ENCODE results near the gene VPS13A.
"Not testable (repeated sequence)": the region's sequence is repeated elsewhere in the genome, so short reads cannot be mapped to it uniquely, and the experiment has no call there.

VPS13A gene

GRCh38 chr9:77440057-77440456 lies 262.7 kb downstream of the VPS13A start:
- no peak for DNase-seq (ENCODE audit: low spot score)
- no peak for TF ChIP-seq CTCF (IDR thresholded peaks at IDR 0.05; ENCODE audit: extremely low read depth, insufficient read depth, missing control alignments)
- in situ Hi-C loops (cut with MboI; ENCODE audit: low pct_unique_long_range_greater_than_20kb, low sequenced_read_pairs, unreplicated experiment) = no loop called here

- DNase-seq (ENCODE audit: low spot score); in situ Hi-C loops (cut with MboI; ENCODE audit: low pct_unique_long_range_greater_than_20kb, low sequenced_read_pairs, unreplicated experiment): not testable (repeated sequence)
These were observed 263.8 kb downstream of the VPS13A start for GRCh38 chr9:77441124-77441523.

GRCh38 chr9:77442436-77442835 lies 265.1 kb downstream of the VPS13A start:
- no peak for DNase-seq (ENCODE audit: low spot score)
- no peak for TF ChIP-seq CTCF (IDR thresholded peaks at IDR 0.05; ENCODE audit: extremely low read depth, insufficient read depth, missing control alignments)
- in situ Hi-C loops (cut with MboI; ENCODE audit: low pct_unique_long_range_greater_than_20kb, low sequenced_read_pairs, unreplicated experiment) = no loop called here

GRCh38 chr9:77447646-77448045 lies 270.3 kb downstream of the VPS13A start:
- DNase-seq (ENCODE audit: low spot score) = no peak
- no peak for TF ChIP-seq CTCF (IDR thresholded peaks at IDR 0.05; ENCODE audit: extremely low read depth, insufficient read depth, missing control alignments)
- in situ Hi-C loops (cut with MboI; ENCODE audit: low pct_unique_long_range_greater_than_20kb, low sequenced_read_pairs, unreplicated experiment) = no loop called here

GRCh38 chr9:77449240-77450084 lies 272.1 kb downstream of the VPS13A start:
- no peak for DNase-seq (ENCODE audit: low spot score)
- in situ Hi-C loops (cut with MboI; ENCODE audit: low pct_unique_long_range_greater_than_20kb, low sequenced_read_pairs, unreplicated experiment) = loop anchor here (25.0 kb wide), 1 partner anchor 288 kb away; no protein-coding TSS in a partner anchor
- no peak for TF ChIP-seq CTCF (IDR thresholded peaks at IDR 0.05; ENCODE audit: extremely low read depth, insufficient read depth, missing control alignments)

- no peak for TF ChIP-seq CTCF (IDR thresholded peaks at IDR 0.05; ENCODE audit: extremely low read depth, insufficient read depth, missing control alignments)
- in situ Hi-C loops (cut with MboI; ENCODE audit: low pct_unique_long_range_greater_than_20kb, low sequenced_read_pairs, unreplicated experiment) = loop anchor here (25.0 kb wide), 1 partner anchor 287 kb away; no protein-coding TSS in a partner anchor
- DNase-seq (ENCODE audit: low spot score) = no peak
These were observed 272.7 kb downstream of the VPS13A start for GRCh38 chr9:77450085-77450475.

GRCh38 chr9:77451507-77451906 lies 274.2 kb downstream of the VPS13A start:
- no peak for DNase-seq (ENCODE audit: low spot score)
- in situ Hi-C loops (cut with MboI; ENCODE audit: low pct_unique_long_range_greater_than_20kb, low sequenced_read_pairs, unreplicated experiment) = loop anchor here (25.0 kb wide), 1 partner anchor 286 kb away; no protein-coding TSS in a partner anchor
- TF ChIP-seq CTCF (IDR thresholded peaks at IDR 0.05; ENCODE audit: extremely low read depth, insufficient read depth, missing control alignments) = no peak
